D341Med (cell line): ENCODE measurements around the gene CDHR1.
"Not testable (repeated sequence)": the region's sequence is repeated elsewhere in the genome, so short reads cannot be mapped to it uniquely, and the experiment has no call there.

Experiments
- DNase-seq: peaks from one replicate; pipeline ENCODE4 v3.0.0; 2012; ENCODE audit warnings: low spot score

CDHR1 gene

DNA sequence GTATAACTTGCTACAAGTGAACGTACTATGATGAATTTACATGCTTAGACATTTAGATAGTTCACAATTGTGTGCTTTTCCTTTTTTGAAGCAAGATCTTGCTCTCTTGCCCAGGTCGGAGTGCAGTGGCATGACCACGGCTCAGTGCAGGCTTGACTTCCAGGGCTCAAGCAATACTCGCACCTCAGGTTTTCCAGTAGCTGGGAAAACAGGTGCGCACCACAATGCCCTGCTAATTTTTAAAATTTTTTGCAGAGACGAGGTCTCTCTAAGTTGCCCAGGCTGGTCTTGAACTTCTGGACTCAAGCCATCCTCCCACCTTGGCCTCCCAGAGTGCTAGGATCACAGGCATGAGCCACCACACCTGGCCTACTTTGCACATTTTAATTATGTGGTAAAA lies 18.9 kb upstream of the CDHR1 start:
- DNase-seq: no peak

DNA sequence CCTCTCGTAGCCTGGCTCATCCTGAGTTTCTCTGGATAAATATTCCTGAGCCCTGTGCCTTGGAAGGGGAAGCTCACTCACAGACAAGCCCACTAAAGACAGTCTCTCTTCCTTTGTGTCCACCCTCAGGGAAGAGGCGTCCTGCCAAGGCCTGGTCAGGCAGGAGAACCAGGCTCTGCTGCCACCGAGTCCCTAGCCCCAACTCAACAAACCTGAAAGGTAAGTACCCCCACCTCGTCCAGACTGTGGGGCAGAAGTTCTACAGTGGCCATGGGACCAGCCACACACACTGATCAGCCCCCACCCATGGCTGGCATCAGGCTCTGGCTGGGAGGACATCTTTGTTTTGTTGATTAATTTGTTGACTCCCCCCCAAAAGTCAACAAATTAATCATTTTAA lies 18.0 kb upstream of the CDHR1 start:
- no peak for DNase-seq

DNA sequence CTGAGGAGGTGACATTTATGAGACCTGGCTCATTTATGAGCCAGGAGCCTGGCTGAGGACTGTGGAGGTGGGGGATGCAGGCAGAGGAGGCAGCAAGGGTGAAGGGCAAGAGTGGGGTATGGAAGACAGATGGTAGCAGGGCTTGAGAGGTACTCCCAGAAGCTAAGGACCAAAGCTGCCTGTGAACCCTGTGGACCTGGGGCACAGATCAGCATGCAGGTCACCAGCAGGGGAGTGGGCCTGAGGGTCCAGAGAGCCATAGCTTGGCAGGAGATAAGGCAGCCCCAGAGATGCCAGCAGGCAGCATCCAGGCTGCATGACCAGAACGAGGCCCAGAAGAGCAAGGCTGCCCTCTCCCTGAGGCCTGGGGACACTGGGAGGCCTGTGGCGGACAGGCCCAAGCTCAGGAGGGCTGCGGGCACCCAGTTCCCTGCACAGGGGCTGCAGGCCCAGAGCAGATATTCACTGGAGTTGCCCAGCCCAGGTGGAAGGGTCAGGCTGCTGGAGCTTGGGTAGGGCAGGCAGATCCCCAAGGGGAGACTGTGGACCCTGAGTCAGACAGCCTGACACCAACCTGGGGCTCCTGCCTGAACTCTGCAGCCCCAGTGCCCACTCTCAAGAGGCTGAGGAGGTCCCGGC lies 17.4 kb upstream of the CDHR1 start:
- no peak for DNase-seq

DNA sequence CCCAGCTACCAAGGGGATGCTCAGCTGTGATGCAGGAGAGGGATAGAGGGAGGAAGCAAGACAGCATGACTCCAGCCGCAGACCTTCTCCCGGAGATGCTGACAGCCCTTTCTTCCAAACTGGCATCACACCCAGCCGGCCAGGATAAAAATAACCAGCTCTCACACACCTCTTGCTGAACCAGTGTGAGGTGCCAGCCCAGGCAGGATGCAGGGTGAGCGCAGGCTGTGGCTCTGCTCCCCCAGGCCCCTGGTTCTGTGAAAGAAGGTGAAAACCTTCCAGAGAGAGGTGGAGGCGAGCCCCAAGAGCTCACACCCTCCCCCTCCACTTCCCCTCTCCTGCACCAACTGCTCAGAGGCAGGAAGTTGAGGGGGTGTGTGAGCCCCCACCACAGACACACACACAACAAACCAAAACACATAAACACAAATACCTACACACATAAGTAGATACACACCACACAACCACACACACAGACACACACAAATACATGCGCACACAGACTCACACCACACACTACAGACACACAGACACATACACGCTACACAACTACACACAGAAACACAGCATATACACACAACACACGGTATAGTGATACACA lies 16.7 kb upstream of the CDHR1 start:
- no peak for DNase-seq

DNA sequence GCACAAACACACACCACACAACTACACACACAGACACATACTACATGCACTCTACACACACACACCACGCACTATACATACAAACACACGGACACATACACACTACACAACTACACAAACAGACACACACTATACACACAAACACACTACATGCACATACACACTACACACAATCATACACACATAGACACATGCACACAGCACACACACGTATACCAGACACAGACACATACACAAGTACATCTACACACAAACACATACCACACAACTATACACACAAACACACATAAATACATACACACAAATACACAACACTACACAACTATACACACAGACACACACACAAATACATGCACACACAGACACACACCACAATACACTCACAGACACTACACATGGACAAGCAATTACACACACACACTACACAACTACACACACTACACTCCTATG lies 16.2 kb upstream of the CDHR1 start:
- DNase-seq: no peak

DNA sequence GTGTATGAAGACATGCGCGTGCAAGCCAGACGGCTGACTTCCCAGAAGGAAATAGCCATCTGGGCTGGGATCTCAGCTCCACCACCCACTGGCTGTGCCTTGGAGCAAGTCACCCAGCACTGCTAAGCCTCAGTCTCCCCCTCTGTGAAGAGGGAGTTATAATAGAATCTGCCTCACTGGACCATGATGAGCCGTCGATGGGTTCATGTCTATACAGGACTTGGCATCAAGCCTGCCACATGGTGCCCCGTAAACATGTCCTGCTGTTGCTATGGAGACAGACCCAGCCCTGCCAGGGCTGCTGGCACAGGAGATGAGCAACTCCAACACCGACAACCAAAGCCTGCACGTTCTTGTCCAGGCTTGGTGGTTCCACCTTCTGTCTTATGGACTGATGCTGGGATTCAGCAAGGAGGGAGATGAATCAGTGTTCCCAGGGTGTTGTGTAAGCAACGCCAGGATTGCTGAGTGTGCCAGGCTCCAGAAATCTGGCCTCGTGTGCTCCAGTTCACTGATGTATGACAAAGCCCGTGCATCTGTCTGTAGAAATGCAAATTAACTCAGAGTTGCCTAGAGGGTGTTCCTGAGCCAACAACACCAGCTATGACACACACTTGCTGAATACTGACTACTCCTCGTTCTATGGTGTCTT lies 15.2 kb upstream of the CDHR1 start:
- DNase-seq: peak; percentile 71

DNA sequence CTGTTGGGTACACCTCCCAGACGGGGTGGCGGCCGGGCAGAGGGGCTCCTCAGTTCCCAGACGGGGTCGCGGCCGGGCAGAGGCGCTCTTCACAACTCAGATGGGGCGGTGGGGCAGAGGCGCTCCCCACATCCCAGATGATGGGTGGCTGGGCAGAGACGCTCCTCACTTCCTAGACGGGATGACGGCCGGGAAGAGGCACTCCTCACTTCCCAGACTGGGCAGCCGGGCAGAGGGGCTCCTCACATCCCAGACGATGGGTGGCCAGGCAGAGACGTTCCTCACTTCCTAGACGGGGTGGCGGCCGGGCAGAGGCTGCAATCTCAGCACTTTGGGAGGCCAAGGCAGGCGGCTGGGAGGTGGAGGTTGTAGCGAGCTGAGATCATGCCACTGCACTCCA lies 14.0 kb upstream of the CDHR1 start:
- DNase-seq: not testable (repeated sequence)

DNA sequence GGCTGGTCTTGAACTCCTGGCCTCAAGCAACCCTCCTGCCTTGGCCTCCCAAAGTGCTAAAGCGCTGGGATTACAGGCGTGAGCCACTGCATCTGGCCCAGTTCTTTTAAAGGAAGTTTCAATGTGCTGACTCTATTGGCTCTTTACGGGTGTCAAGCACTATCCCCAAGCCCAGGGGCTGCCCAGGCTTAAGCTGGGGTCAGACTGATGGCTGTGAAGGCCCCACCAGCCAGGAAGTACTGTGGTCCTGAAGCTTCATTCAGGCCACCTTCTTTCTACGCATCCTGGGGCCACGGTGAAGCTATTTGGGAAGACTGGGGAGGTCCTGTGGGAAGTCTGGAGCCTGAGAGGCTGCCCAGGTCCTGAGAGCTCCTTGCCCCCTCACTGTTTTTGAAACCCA lies 12.7 kb upstream of the CDHR1 start:
- DNase-seq: no peak

DNA sequence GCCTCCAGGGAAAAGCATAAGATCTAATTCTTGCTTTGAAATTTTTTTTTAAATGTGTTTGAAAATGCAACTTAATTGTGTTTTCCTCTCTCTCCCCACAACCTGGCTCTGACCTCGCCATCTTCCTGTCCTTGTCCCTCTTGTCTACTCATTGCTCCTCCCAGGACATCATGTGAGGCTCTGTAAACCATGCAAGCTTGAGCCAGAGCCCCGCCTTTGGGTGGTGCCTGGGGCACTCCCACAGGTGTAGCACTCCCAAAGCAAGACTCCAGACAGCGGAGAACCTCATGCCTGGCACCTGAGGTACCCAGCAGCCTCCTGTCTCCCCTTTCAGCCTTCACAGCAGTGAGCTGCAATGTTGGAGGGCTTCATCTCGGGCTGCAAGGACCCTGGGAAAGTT lies 9.8 kb upstream of the CDHR1 start:
- DNase-seq: no peak

DNA sequence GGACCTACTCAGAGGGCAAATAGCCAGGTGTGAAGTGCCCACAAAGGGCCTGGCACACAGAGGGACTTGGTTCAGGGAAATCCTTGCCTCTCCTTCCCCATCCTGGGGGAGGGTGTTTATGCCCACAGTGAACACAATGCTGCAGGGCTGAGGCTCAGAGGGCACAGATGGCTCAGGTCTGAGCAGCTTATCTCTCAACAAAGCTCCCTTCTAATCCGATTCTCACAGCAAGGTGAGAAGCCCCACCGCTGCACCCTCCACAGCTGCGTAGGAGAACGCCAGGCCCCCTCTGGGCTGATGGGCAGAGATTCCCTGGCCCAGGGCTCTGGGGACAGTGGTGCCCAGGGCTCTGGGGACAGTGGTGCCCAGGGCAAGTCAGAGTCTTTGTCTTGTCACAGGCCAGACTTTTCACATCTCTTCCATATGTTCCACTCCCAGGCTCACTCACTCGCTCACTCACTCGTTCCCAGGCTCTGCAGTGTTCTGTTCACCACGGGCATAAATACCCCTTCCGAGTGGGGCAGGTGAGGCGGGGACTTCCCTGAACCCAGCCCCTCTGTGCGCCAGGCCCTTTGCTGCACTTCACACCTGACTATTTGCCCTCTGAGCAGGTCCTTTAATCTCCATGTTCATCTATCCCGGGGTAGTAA lies 8.7 kb upstream of the CDHR1 start:
- peak; percentile 81 for DNase-seq

DNA sequence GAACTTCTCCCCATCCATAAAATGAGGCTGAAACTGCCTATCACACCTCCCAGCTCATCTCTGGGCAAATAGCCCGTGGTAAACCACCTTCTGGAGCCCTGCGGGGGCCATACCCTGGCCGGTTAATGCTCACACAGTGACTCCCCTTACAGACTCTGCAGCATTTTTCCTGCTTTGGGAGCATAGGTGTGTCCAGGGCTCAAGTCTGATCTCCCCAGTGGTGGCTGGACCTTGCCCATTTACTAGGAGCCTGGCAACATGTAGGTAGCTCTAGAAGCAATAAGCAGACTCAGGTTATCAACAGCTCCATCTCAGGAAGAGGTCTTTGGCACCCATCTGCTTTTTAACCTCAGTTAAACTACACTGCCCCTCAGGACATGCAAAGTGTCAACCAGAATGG lies 5.5 kb upstream of the CDHR1 start:
- no peak for DNase-seq

DNA sequence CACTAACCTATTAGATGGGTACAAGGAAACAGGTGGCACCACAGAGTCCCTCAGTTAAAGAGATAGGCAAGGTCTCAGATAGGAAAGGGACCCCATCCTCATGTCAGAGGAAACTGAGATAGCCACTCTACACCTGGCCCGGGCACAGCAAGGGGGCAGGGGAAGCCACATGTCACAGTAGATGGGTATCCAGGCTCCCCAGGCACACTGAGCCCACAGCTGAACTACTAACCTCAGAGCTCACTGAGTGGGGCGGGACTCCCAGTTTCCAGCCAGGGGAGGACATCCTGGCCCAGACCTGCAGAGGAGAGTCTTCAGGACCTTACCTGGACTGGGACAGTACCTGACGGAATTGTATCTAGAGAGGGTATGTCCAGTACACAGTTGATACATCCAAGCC lies 3.7 kb upstream of the CDHR1 start:
- DNase-seq: no peak

DNA sequence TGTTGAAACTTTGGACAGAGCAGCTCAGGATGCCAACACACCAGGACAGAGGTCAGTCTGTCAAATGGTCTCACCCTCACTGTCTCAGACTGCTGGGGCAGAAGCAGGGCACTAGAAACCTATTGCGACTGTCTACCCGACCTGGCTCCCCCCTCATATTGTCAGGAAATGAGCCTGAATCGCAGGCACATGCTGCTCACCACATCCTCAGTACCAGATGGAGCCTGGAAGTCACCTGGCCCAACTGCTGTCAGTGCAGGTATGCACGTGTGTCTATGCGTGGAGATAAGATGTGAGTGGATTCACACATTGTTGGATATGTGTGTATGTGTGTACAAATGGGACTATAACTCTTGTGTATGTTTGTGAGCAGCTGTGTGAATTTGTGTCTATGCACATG lies 3.2 kb upstream of the CDHR1 start:
- no peak for DNase-seq

DNA sequence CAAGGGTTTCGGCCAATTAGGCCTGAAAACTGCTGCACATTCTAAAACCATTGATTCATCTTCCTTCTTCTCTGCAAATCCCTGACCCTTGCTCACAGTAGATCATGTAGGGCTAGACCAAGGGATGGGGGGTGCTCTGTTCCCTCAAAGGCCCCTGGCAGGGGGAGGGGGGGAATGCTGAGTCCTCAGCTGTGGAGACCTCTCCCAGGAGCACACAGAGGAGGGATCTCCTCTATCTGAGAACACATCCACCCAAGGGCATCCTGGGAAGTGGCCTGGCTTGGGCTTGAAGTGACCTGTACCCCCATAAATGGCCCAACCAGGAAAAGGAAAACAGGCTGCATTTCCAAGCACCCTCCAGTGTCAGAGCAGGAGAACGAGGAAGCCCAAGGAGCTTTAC lies 1.0 kb upstream of the CDHR1 start:
- no peak for DNase-seq

DNA sequence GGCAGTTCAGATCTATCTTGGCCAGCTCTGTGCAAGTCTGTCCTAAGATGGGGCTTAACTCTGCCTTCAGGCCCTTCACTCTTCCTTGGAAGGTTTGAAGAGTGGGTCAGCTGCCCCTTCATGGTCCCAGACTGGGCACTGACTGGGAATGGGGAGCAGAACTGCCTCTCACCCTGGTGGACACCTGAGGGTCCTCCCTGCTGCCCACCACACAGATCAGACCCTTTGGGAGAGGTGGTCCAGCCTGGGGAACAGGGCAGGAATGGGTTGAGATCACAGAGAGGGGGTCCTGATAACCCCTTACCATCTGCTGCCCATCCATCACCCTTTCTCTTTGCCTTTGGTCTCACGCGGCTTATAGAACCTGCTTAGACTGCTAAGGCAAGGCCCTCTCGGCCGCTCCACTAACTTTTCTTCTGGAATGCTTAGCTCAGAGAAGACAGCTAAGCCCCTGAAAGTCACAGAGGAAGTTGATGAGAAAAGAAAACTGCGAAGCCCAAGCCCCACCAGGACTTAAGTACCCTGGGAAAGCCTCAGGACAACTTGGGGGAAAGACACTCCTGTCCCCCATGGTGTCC lies 402 bp upstream of the CDHR1 start:
- no peak for DNase-seq

DNA sequence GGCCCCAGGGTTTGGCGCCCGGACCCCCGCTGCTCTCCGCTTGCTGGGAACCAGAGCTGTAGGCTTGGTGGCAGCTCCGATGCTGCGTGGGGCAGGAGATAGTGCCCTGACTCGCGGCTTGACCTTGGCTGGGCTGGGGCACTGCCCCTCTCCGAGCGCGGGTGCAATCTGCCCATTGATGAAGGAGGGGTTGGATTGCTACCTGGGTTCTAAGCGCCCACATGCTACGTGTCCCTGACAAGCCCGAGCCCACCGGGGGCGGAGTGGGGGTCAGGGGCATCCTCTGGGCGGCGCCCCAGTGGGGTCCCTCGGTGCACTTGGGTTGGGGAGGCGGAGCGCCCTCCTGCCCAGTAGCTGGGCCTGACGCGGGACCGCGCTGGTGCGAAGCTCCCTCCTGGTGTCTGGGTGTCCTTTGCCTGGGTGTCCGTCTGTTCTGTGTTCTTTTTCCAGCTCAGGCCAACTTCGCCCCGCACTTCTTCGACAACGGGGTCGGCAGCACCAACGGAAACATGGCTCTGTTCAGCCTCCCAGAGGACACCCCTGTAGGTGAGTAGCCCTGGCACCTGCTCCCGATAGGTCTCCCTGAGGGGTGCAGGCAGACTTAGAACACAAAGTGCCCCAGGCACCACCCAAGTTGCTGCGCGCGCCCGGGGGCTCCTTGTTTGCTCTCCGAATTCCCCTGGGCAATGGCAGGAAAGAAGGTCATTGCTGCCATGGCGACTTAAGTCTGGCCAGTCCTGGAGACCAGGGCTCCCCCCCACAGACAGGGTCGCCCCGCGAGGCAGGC lies 900 bp downstream of the CDHR1 start:
- DNase-seq: no peak

DNA sequence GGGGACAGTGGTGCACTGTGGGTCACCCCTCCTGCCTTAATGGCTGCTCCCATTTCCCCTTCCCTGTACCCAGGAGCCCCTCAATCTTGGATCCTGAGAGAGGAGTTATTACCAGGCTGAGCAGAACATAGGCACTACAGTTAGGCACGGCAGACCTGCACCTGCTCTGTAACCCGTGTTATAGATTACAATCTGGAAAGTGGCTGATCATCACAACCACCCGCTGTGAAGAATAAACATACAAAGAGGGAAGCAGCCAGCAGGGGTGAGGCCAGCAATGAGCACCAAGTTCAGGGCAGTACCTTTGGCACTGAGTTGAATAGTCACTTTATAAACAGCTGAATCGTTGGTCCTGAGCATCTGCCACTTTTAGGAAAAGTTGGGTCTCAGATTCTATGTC lies 1.7 kb downstream of the CDHR1 start:
- DNase-seq: no peak

DNA sequence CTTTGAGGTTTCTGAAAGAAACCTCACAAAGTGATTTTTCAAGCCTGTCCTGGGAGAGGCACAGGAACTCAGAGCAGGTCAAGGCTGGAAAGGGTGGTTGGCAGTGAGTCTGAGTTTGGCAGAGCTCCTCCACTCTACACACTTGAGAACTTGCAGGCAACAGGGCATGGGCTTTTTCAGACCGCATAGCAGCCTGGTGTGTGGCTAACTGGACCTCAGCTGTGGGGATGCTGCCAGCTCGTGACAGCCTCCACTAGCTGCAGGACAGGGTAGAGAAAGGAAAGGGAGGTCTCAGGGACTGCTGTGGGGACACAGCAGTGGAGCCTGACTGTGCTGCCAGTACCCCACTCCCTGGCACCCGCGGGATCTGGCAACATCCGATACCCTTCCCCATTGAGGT lies 2.6 kb downstream of the CDHR1 start:
- no peak for DNase-seq

DNA sequence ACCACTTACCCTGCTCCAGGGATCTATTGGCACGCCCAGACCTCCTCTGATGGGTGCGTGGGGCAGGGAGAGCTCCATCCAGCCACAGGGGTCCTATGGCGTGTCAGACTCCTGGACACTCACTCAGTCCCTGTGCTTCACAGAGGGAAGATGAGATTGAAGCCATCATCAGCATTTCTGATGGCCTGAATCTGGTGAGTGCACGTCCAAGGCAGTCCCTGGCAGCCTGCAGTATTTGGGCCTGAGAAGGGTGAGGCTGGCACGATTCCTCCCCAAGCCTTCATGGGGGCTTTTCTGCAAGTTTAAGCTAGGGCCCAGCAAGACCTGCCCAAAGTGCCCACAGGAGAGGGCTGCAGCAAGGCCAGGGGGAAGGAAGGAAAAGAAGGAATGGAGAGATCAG lies 3.3 kb downstream of the CDHR1 start:
- DNase-seq: no peak

DNA sequence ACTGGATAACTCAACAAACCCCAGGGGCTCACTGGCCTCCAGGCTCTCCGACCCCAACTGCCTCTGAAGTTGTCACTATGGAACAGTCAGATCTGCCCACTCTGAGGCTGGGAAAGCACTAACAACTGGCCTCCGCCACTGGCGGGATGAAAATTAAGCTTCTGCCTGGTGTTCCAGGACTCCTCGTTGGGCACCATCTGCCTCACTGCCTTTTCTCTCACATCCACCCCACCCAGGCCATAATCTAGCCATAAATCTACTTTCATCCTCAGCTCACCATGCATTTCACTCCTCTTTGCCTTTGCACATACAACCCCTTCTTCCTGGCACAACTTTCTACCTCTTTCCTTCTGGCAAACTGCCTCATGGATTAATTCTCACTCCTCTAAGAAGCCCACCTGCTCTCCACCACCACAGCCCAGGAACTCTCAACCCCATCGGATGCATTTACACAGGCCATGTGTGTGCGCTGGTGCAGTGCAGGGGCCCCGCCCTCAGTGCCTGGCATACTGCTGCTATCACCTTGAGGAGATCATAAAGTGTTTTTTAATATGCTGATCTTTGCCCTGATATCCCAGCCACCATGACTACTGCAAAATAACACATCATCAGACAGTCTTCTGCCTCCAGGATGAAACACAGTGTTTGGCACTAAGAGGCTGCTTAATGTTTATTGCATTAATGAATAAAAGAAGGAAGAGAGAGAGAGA lies 4.0 kb downstream of the CDHR1 start:
- no peak for DNase-seq

DNA sequence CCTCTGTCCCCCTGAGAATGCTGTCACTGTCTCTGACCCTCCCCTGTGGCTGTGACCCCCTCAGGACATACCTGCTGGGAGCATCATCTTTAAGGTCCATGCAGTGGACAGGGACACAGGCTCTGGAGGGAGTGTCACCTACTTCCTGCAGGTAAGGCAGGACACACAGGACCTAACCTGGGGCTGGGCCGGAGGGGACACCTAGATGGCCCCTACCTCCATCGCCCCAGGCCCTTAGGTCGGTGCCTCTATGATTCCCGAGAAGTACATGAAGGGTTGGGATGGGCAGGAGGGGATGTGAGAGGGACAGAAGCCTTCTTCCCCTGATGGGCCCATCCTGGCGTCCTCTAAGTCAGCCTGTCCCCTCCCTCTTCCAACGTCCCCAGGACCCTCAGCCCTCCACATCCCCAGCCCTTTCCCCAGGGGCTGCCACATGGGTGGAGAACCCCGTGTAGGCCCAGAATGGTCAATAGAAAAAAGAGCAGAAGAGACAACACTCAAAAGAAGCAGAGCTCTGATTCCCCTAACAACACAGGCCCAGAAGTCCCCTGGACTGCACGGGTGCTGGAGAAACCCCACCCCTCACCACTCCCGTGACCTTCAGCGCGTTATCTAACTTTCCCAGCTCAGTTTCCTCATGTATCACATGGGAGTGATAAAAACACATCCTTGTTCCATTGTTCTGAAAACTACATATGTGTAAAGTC lies 6.4 kb downstream of the CDHR1 start:
- no peak for DNase-seq
